CD4-positive, alpha-beta T cell (primary cell): Measurements from ENCODE around the gene PRUNE1. TPM values are rescaled to one million over a fixed set of nuclear protein-coding genes. Genes with fewer than 3 reads are reported as not detected.
A peak's percentile ranks its signal among the peaks of the same experiment; 100 is the strongest.

Source experiments
- ATAC-seq: fragments of 200-7000 bp; cut with Tn5 transposase; one replicate; pipeline ENCODE4 v1.10.0; 2022; ENCODE audit warnings: mild to moderate bottlenecking; ENCODE audit not compliant: poor library complexity
- CTCF ChIA-PET: fragments of 350-600 bp; sonication (Branson Sonifier 250); formaldehyde crosslinking; loops from one replicate; lab custom pipeline; 2021; ENCODE audit warnings: antibody characterized with exemption, inconsistent platforms; lab: Charles Lee
- POLR2A ChIA-PET: fragments of 350-600 bp; sonication (Branson Sonifier 250); formaldehyde crosslinking; loops from one replicate; lab custom pipeline; 2021; ENCODE audit warnings: antibody characterized with exemption, inconsistent platforms; lab: Charles Lee
- DNase-seq, 14 experiments: peaks; one replicate each; pipeline ENCODE4 v3.0.0-alpha.2; 2013 to 2020; ENCODE audit warnings: mixed read lengths in 2 of 14
- H3K27ac ChIP-seq, 2 donors: one replicate each; pipeline versions ENCODE4 v1.5.1 to v1.7.0; 2013; ENCODE audit warnings: low read length in 2 of 2, low read depth in 1 of 2, mild to moderate bottlenecking in 1 of 2
- H3K27me3 ChIP-seq, 2 experiments: 1 replicate in 1 of 2; 2 replicates in 1 of 2; pipeline versions ENCODE4 v1.6.1 to v1.7.0; 2013; ENCODE audit warnings: low read length in 2 of 2, control low read depth in 1 of 2, mild to moderate bottlenecking in 1 of 2, moderate library complexity in 1 of 2; ENCODE audit not compliant: insufficient read depth in 2 of 2, control insufficient read depth in 1 of 2
- H3K36me3 ChIP-seq: one replicate; pipeline ENCODE4 v1.6.1; 2013; ENCODE audit warnings: low read length, control low read depth; ENCODE audit not compliant: insufficient read depth
- H3K4me1 ChIP-seq: one replicate; pipeline ENCODE4 v1.6.1; 2013; ENCODE audit warnings: low read length, control low read depth; ENCODE audit not compliant: insufficient read depth
- H3K4me3 ChIP-seq: one replicate; pipeline ENCODE4 v1.5.1; 2013; ENCODE audit warnings: mild to moderate bottlenecking, low read length, moderate library complexity
- H3K9me3 ChIP-seq, 2 experiments: 1 replicate in 1 of 2; 2 replicates in 1 of 2; pipeline versions ENCODE4 v1.6.1 to v1.7.0; 2013; ENCODE audit warnings: low read length in 2 of 2, mild to moderate bottlenecking in 2 of 2, control low read depth in 1 of 2, moderate library complexity in 1 of 2; ENCODE audit not compliant: control insufficient read depth in 1 of 2, insufficient read depth in 1 of 2
- H3K27ac Mint-ChIP-seq: one replicate; pipeline ENCODE4 v1.8.0; 2020; ENCODE audit warnings: mixed read lengths
- H3K27me3 Mint-ChIP-seq: one replicate; pipeline ENCODE4 v1.8.0; 2021; ENCODE audit warnings: mixed read lengths
- H3K36me3 Mint-ChIP-seq: one replicate; pipeline ENCODE4 v1.8.0; 2021; ENCODE audit warnings: low read depth, mixed read lengths
- H3K4me1 Mint-ChIP-seq: one replicate; pipeline ENCODE4 v1.8.0; 2021; ENCODE audit warnings: low read depth, mixed read lengths
- H3K4me3 Mint-ChIP-seq: one replicate; pipeline ENCODE4 v1.8.0; 2020; ENCODE audit warnings: mild to moderate bottlenecking, mixed read lengths
- H3K9me3 Mint-ChIP-seq: one replicate; pipeline ENCODE4 v1.8.0; 2020; ENCODE audit warnings: mixed read lengths
- intact Hi-C, 2 experiments: fragments of 100-400 bp; cut with DNase I in 1 of 2; cut with micrococcal nuclease in 1 of 2; formaldehyde crosslinking; loops; one replicate each; pipeline versions ENCODE4 v1.15.1 to v1.9.0; 2023 to 2025; cut with DNase I, micrococcal nuclease
- total RNA-seq, 174 experiments: library from RNA in 2 of 174; stranded (reverse) in 2 of 174; gene quantifications; one replicate each; pipeline ENCODE4 v1.2.3 and lab custom pipeline; 2021 to 2026
- TF ChIP-seq, protein P1 (sequence below): fragments of 200-600 bp; IDR thresholded peaks from one replicate; pipeline ENCODE4 v1.8.0; 2022; ENCODE audit warnings: antibody characterized with exemption, mild to moderate bottlenecking

The PRUNE1 gene
- total RNA-seq, 2 experiments from 2014 or later, result 10.9 to 12.1 TPM

DNA sequence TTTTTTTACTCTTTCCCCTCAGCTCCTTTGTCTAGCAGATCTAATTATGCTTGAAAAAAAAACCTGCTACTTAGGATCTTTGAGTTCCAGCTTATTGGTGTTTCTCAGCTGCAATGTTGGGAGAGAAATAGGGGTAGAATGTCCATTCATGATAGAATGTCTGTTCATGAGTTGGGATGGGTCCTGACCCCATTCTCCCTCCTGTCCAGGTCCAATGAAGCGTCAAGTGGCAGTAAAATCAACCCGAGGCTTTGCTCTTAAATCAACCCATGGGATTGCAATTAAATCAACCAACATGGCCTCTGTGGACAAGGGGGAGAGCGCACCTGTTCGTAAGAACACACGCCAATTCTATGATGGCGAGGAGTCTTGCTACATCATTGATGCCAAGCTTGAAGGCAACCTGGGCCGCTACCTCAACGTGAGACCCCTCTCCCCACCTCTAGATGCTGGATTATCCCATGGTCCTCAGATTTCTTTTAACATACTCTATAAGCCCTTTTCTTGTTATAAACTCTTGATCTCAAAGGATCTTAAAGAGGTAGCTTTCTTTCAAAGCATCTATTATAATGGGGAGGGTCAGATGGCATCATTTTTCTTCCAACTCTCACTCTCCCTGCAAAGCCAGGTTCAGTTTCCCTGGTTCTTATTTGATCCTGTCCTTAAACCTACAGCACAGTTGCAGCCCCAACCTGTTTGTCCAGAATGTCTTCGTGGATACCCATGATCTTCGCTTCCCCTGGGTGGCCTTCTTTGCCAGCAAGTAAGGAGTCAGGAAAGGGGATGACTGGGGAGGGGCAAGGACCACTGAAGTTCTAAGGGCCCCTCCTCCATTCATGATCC is 44.7 kb upstream of the PRUNE1 start:
- H3K36me3 Mint-ChIP-seq, result peaks cover 100% of the 10 kb centered on the region
- no peaks in the 10 kb centered on the region for H3K27me3 Mint-ChIP-seq
- intact Hi-C loops, result no loop called here

DNA sequence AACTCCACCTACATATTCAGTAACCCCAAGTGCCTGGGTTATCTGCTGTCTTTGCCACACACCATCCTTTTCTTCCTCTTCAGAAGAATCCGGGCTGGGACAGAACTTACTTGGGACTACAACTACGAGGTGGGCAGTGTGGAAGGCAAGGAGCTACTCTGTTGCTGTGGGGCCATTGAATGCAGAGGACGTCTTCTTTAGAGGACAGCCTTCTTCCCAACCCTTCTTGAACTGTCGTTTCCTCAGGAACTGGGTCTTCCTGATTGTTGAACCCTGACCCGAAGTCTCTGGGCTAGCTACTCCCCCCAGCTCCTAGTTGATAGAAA is 44.1 kb upstream of the PRUNE1 start:
- H3K9me3 Mint-ChIP-seq, result no peaks in the 10 kb centered on the region
- DNase-seq, result no peak
- peak overlapping the region; percentile 36 for H3K27ac Mint-ChIP-seq
- H3K4me1 ChIP-seq, result no peaks in the 10 kb centered on the region
- H3K36me3 ChIP-seq, result peaks cover 86% of the 10 kb centered on the region
- TF ChIP-seq, protein P1, sequence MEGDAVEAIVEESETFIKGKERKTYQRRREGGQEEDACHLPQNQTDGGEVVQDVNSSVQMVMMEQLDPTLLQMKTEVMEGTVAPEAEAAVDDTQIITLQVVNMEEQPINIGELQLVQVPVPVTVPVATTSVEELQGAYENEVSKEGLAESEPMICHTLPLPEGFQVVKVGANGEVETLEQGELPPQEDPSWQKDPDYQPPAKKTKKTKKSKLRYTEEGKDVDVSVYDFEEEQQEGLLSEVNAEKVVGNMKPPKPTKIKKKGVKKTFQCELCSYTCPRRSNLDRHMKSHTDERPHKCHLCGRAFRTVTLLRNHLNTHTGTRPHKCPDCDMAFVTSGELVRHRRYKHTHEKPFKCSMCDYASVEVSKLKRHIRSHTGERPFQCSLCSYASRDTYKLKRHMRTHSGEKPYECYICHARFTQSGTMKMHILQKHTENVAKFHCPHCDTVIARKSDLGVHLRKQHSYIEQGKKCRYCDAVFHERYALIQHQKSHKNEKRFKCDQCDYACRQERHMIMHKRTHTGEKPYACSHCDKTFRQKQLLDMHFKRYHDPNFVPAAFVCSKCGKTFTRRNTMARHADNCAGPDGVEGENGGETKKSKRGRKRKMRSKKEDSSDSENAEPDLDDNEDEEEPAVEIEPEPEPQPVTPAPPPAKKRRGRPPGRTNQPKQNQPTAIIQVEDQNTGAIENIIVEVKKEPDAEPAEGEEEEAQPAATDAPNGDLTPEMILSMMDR, result no peak
- no peak overlapping the region for H3K4me3 ChIP-seq
- intact Hi-C loops, result no loop called here
- POLR2A ChIA-PET, result no interaction called here
- H3K4me1 Mint-ChIP-seq, result no peaks in the 10 kb centered on the region
- no peak overlapping the region for H3K4me3 Mint-ChIP-seq
- peaks cover 100% of the 10 kb centered on the region for H3K36me3 Mint-ChIP-seq
- no peaks in the 10 kb centered on the region for H3K27me3 ChIP-seq
- H3K9me3 ChIP-seq, result no peaks in the 10 kb centered on the region
- no peak overlapping the region for H3K27ac ChIP-seq
- no peaks in the 10 kb centered on the region for H3K27me3 Mint-ChIP-seq
- CTCF ChIA-PET, result no interaction called here
- no peak for ATAC-seq

More for the DNA sequence above, 44.7 kb upstream of the PRUNE1 start:
- H3K9me3 ChIP-seq, result no peaks in the 10 kb centered on the region
- ATAC-seq (no peak), DNase-seq (no peak)
- CTCF ChIA-PET, result interaction anchor here (0.6 kb wide), 1 partner anchor 484 kb away, joined by 3 read pairs; no protein-coding TSS in a partner anchor
- no peaks in the 10 kb centered on the region for H3K4me1 ChIP-seq
- TF ChIP-seq, protein P1, result no peak
- Mint-ChIP-seq H3K27ac (peak overlapping the region; percentile 58), H3K4me1 (no peaks in the 10 kb centered on the region), H3K4me3 (no peak overlapping the region), H3K9me3 (no peaks in the 10 kb centered on the region)
- POLR2A ChIA-PET, result interaction anchor here (1.1 to 1.4 kb wide), 3 partner anchors 10 to 38 kb away, joined by 3 to 5 read pairs (median 3); no protein-coding TSS in a partner anchor
- H3K27ac ChIP-seq, result no peak overlapping the region
- H3K4me3 ChIP-seq, result no peak overlapping the region
- no peaks in the 10 kb centered on the region for H3K27me3 ChIP-seq
- peaks cover 85% of the 10 kb centered on the region for H3K36me3 ChIP-seq

DNA sequence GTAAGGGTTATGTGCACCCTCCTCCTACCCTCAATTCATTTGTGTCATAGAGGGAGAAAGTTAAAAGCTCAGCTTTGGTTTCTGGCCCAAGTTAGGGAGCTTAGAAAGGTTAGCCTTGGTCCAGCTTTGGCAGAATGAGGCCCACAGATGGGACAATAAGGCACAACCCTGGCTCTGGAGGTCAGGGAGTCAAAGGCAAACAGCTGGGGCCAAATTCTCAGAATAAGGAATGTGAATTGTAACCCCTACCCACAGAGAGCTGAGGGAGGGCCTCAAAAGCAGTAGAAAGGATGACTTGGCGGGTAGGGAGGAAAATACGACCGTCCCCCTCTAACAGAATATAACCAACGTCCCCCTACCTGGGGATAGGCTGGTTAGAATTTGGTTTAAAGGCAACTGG is 42.6 kb upstream of the PRUNE1 start:
- TF ChIP-seq, protein P1, result no peak
- Histone ChIP-seq H3K4me1 (peaks cover 8% of the 10 kb centered on the region), H3K9me3 (no peaks in the 10 kb centered on the region), H3K4me3 (no peak overlapping the region), H3K27me3 (no peaks in the 10 kb centered on the region), H3K36me3 (peaks cover 78% of the 10 kb centered on the region), H3K27ac (no peak overlapping the region)
- intact Hi-C loops, result no loop called here
- Mint-ChIP-seq H3K36me3 (peaks cover 96% of the 10 kb centered on the region), H3K27ac (no peak overlapping the region), H3K4me3 (no peak overlapping the region), H3K27me3 (no peaks in the 10 kb centered on the region), H3K4me1 (peaks cover 7% of the 10 kb centered on the region), H3K9me3 (no peaks in the 10 kb centered on the region)
- POLR2A ChIA-PET, result no interaction called here
- ATAC-seq (no peak), DNase-seq (no peak)
- CTCF ChIA-PET, result interaction anchor here (1.3 kb wide), 1 partner anchor 13 kb away, joined by 4 read pairs; no protein-coding TSS in a partner anchor
